WTC11 (cell line): ENCODE data around the gene INPP5K. TPM values are rescaled to one million over a fixed set of nuclear protein-coding genes. Genes with fewer than 3 reads are reported as not detected.

Experiments
- ATAC-seq: fragments of 200-7000 bp; cut with Tn5 transposase; 2 replicates; pipeline ENCODE4 v1.10.0; 2021; ENCODE audit warnings: mild to moderate bottlenecking, moderate library complexity
- CTCF ChIA-PET: fragments of 300-600 bp; sonication (Branson Sonifier 250); formaldehyde crosslinking; loops from one replicate; lab custom pipeline; 2021; ENCODE audit warnings: antibody characterized with exemption; lab: Charles Lee
- POLR2A ChIA-PET: fragments of 350-600 bp; sonication (Branson Sonifier 250); formaldehyde crosslinking; loops from one replicate; lab custom pipeline; 2021; ENCODE audit warnings: antibody characterized with exemption; lab: Charles Lee
- DNase-seq: peaks from one replicate; pipeline ENCODE4 v3.0.0; 2021; ENCODE audit warnings: low spot score
- H3K27ac Mint-ChIP-seq: 2 replicates; pipeline ENCODE4 v1.8.0; 2021; ENCODE audit warnings: mixed read lengths
- H3K27me3 Mint-ChIP-seq: 2 replicates; pipeline ENCODE4 v1.8.0; 2021; ENCODE audit warnings: low read depth, mild to moderate bottlenecking, moderate library complexity, mixed read lengths
- H3K36me3 Mint-ChIP-seq: 2 replicates; pipeline ENCODE4 v1.8.0; 2021; ENCODE audit warnings: mixed read lengths
- H3K4me1 Mint-ChIP-seq: 2 replicates; pipeline ENCODE4 v1.8.0; 2022; ENCODE audit warnings: mixed read lengths
- H3K4me3 Mint-ChIP-seq: 2 replicates; pipeline ENCODE4 v1.8.0; 2021; ENCODE audit warnings: mild to moderate bottlenecking, moderate library complexity, mixed read lengths
- H3K9me3 Mint-ChIP-seq: 2 replicates; pipeline ENCODE4 v1.8.0; 2021; ENCODE audit warnings: mixed read lengths
- ETV6 ChIP-seq: sonication (generic); formaldehyde crosslinking; IDR thresholded peaks from 2 replicates; pipeline ENCODE4 v1.8.1; 2022; ENCODE audit warnings: mild to moderate bottlenecking, missing genetic modification reagents
- GABPB1 ChIP-seq: sonication (generic); formaldehyde crosslinking; IDR thresholded peaks from 2 replicates; pipeline ENCODE4 v1.8.1; 2023; ENCODE audit warnings: mild to moderate bottlenecking, missing genetic modification reagents
- GRHL2 ChIP-seq: fragments of 250-450 bp; sonication (Bioruptor Pico); IDR thresholded peaks from 2 replicates; pipeline ENCODE4 v1.8.0; 2022; ENCODE audit warnings: mild to moderate bottlenecking, moderate library complexity; ENCODE audit not compliant: insufficient replicate concordance, severe bottlenecking
- JUN ChIP-seq: sonication (generic); formaldehyde crosslinking; IDR thresholded peaks from 2 replicates; pipeline ENCODE4 v1.8.0; 2023; ENCODE audit warnings: mild to moderate bottlenecking, missing genetic modification reagents
- KAT7 ChIP-seq: sonication (generic); formaldehyde crosslinking; IDR thresholded peaks from 2 replicates; pipeline ENCODE4 v1.8.1; 2023; ENCODE audit warnings: missing genetic modification reagents, mild to moderate bottlenecking, borderline replicate concordance
- NFYB ChIP-seq: sonication (generic); formaldehyde crosslinking; conservative IDR thresholded peaks from 2 replicates; pipeline ENCODE4 v1.8.0; 2022; ENCODE audit warnings: low read depth, missing genetic modification reagents
- PRRX2 ChIP-seq: fragments of 250-450 bp; sonication (Bioruptor Pico); IDR thresholded peaks from 2 replicates; pipeline ENCODE4 v1.8.0; 2021; ENCODE audit warnings: mild to moderate bottlenecking
- TEAD4 ChIP-seq: sonication (generic); formaldehyde crosslinking; IDR thresholded peaks from 2 replicates; pipeline ENCODE4 v1.8.0; 2022; ENCODE audit warnings: mild to moderate bottlenecking, missing genetic modification reagents
- ZBTB21 ChIP-seq: sonication (generic); formaldehyde crosslinking; IDR thresholded peaks from 2 replicates; pipeline ENCODE4 v1.8.1; 2023; ENCODE audit warnings: mild to moderate bottlenecking, missing genetic modification reagents, borderline replicate concordance
- ZNF121 ChIP-seq: sonication (generic); formaldehyde crosslinking; IDR thresholded peaks from 2 replicates; pipeline ENCODE4 v1.8.0; 2023; ENCODE audit warnings: missing genetic modification reagents
- ZNF317 ChIP-seq: sonication (generic); formaldehyde crosslinking; IDR thresholded peaks from 2 replicates; pipeline ENCODE4 v1.8.1; 2023; ENCODE audit warnings: low read depth, mild to moderate bottlenecking, moderate library complexity, missing genetic modification reagents, borderline replicate concordance
- total RNA-seq: library from RNA; stranded (reverse); gene quantifications from 3 replicates; pipeline ENCODE4 v1.2.3, GENCODE V29; 2021
- TF ChIP-seq, protein P1 (sequence below): sonication (generic); formaldehyde crosslinking; IDR thresholded peaks from 2 replicates; pipeline ENCODE4 v1.8.0; 2022; ENCODE audit warnings: missing genetic modification reagents
- TF ChIP-seq, protein P2 (sequence below): fragments of 250-450 bp; sonication (Bioruptor Pico); conservative IDR thresholded peaks from 2 replicates; pipeline ENCODE4 v1.9.0; 2021; ENCODE audit warnings: mild to moderate bottlenecking
- TF ChIP-seq, protein P3 (sequence below): sonication (generic); formaldehyde crosslinking; IDR thresholded peaks from 2 replicates; pipeline ENCODE4 v1.8.1; 2023; ENCODE audit warnings: mild to moderate bottlenecking, missing genetic modification reagents, moderate library complexity
- TF ChIP-seq, protein P4 (sequence below): sonication (generic); formaldehyde crosslinking; IDR thresholded peaks from 2 replicates; pipeline ENCODE4 v1.8.0; 2023; ENCODE audit warnings: mild to moderate bottlenecking, missing genetic modification reagents
- TF ChIP-seq, protein P5 (sequence below): sonication (generic); formaldehyde crosslinking; IDR thresholded peaks from 2 replicates; pipeline ENCODE4 v1.8.0; 2022; ENCODE audit warnings: mild to moderate bottlenecking, missing genetic modification reagents
- TF ChIP-seq, protein P6 (sequence below): sonication (generic); formaldehyde crosslinking; IDR thresholded peaks from 2 replicates; pipeline ENCODE4 v1.8.1; 2022; ENCODE audit warnings: low read depth, mild to moderate bottlenecking, moderate library complexity, missing genetic modification reagents, borderline replicate concordance
- TF ChIP-seq, protein P7 (sequence below): sonication (generic); formaldehyde crosslinking; IDR thresholded peaks from 2 replicates; pipeline ENCODE4 v1.8.1; 2023; ENCODE audit warnings: mild to moderate bottlenecking, missing genetic modification reagents, borderline replicate concordance

The INPP5K gene
- total RNA-seq, 1 experiment from 2014 or later, result 26.8 TPM

DNA sequence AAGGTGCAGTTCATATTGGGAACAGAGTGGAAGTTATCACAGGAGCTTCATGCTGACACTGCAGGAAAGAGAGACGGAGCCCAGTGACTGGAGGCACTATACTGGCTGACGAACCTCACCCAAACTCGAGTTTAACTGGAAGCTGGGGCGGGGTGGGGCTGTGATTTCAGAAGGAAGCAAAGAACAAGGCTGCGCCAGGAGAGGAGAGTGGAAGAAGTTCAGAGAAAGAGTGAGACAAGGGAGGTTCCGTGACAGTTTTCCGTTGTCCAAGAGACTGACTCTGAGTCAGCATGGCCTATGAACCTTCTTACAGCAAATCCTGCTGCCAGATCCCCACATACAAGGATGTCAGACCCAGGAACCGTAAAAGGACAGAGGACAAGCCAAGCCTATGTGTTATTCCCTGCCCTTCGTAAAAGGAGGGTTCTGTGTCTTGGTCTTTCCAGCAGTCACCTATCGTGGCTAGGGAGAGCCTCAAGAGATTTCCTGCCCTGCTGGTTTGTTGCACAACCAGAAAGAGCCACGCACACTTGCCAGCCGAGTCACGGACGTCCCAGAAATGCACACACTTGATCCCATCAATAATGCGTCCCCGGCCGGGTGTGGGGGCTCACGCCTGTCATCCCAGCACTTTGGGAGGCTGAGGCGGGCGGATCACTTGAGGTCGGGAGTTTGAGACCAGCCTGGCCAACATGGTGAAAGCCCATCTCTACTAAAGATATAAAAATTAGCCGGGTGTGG, 41.1 kb upstream of the INPP5K start (continued):
- TF ChIP-seq, protein P1, sequence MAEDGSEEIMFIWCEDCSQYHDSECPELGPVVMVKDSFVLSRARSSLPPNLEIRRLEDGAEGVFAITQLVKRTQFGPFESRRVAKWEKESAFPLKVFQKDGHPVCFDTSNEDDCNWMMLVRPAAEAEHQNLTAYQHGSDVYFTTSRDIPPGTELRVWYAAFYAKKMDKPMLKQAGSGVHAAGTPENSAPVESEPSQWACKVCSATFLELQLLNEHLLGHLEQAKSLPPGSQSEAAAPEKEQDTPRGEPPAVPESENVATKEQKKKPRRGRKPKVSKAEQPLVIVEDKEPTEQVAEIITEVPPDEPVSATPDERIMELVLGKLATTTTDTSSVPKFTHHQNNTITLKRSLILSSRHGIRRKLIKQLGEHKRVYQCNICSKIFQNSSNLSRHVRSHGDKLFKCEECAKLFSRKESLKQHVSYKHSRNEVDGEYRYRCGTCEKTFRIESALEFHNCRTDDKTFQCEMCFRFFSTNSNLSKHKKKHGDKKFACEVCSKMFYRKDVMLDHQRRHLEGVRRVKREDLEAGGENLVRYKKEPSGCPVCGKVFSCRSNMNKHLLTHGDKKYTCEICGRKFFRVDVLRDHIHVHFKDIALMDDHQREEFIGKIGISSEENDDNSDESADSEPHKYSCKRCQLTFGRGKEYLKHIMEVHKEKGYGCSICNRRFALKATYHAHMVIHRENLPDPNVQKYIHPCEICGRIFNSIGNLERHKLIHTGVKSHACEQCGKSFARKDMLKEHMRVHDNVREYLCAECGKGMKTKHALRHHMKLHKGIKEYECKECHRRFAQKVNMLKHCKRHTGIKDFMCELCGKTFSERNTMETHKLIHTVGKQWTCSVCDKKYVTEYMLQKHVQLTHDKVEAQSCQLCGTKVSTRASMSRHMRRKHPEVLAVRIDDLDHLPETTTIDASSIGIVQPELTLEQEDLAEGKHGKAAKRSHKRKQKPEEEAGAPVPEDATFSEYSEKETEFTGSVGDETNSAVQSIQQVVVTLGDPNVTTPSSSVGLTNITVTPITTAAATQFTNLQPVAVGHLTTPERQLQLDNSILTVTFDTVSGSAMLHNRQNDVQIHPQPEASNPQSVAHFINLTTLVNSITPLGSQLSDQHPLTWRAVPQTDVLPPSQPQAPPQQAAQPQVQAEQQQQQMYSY (CRISPR knock-in tag), result no peak
- TF ChIP-seq NFYB (CRISPR knock-in tag), result no peak
- no peak for TF ChIP-seq GRHL2 (CRISPR knock-in tag)
- TF ChIP-seq, protein P2, sequence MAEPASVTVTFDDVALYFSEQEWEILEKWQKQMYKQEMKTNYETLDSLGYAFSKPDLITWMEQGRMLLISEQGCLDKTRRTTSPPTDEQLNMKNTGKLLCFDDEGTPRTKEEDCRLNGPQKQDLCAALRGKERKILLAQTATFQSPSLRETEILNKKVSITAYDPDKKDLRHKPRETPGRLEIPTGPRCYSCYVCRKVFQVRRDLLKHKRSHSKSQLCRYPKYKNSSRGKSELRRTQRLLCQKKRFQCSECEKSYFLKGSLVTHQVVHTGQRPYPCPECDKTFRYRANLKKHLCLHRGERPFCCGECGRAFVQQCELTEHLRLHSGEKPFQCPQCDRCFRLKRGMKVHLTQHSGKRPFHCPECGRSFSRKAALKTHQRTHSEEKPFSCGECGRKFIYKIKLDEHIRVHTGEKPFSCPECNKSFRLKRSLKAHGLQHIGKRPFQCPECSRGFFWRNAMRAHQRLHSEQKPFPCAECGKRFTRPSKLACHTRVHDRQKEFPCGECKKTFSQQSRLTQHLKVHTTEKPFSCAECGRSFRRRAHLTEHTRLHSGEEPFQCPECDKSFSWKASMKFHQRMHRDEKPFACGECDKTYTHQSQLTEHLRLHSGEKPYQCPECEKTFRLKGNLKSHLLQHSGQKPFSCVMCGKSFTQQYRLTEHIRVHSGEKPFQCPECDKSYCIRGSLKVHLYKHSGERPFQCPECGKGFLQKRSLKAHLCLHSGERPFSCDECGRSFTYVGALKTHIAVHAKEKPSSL, result no peak
- no peak for TF ChIP-seq ZNF121 (CRISPR knock-in tag)
- no peak for TF ChIP-seq JUN
- no peak for TF ChIP-seq KAT7 (CRISPR knock-in tag)
- TF ChIP-seq, protein P3, sequence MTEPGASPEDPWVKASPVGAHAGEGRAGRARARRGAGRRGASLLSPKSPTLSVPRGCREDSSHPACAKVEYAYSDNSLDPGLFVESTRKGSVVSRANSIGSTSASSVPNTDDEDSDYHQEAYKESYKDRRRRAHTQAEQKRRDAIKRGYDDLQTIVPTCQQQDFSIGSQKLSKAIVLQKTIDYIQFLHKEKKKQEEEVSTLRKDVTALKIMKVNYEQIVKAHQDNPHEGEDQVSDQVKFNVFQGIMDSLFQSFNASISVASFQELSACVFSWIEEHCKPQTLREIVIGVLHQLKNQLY, result no peak
- TF ChIP-seq, protein P4, sequence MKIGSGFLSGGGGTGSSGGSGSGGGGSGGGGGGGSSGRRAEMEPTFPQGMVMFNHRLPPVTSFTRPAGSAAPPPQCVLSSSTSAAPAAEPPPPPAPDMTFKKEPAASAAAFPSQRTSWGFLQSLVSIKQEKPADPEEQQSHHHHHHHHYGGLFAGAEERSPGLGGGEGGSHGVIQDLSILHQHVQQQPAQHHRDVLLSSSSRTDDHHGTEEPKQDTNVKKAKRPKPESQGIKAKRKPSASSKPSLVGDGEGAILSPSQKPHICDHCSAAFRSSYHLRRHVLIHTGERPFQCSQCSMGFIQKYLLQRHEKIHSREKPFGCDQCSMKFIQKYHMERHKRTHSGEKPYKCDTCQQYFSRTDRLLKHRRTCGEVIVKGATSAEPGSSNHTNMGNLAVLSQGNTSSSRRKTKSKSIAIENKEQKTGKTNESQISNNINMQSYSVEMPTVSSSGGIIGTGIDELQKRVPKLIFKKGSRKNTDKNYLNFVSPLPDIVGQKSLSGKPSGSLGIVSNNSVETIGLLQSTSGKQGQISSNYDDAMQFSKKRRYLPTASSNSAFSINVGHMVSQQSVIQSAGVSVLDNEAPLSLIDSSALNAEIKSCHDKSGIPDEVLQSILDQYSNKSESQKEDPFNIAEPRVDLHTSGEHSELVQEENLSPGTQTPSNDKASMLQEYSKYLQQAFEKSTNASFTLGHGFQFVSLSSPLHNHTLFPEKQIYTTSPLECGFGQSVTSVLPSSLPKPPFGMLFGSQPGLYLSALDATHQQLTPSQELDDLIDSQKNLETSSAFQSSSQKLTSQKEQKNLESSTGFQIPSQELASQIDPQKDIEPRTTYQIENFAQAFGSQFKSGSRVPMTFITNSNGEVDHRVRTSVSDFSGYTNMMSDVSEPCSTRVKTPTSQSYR (CRISPR knock-in tag), result no peak
- TF ChIP-seq, protein P5, sequence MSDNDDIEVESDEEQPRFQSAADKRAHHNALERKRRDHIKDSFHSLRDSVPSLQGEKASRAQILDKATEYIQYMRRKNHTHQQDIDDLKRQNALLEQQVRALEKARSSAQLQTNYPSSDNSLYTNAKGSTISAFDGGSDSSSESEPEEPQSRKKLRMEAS (CRISPR knock-in tag), result no peak
- no peak for TF ChIP-seq PRRX2 (CRISPR knock-in tag)
- TF ChIP-seq GABPB1 (CRISPR knock-in tag), result no peak

DNA sequence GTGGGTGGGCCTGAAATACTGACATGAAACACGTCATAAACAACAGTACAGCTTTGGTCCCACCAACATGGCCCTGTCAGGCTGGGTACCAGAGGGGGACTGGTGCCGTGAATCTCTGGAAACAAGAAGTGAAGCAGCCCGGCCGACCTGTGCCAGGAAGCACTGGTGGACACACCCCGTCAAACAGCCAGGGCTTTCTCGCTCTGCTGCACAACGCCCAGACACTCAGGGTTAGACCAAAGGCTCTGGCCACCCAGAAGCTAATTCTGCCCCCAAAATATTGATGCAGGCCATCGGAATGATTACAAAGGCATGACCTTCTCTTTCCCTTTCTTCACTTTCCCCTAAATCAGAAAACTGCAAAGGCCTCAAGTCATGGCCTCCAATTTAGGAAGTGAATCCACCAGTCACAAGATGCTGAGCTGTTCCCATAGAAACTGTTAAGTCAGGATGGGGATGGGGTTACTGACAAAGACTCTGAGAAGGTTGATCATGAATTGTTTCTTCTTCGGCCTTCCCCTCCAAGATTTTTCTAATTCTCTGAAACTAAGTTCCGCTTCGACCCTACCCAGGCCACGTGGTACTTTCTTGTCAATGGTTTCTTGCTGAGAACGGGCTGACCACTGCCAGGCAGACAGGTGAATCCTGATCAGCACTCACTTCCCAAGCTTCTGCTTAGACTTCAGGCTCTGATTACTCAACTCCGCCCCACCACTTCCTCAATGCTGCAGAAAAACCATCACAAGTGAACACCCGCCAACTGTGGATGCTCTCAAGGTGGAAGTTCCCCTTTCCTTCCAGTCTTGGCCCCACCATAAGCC, 39.4 kb upstream of the INPP5K start:
- no peak for ATAC-seq
- Mint-ChIP-seq H3K36me3 (peaks cover 11% of the 10 kb centered on the region), H3K9me3 (no peaks in the 10 kb centered on the region), H3K4me1 (peaks cover 18% of the 10 kb centered on the region), H3K4me3 (no peak overlapping the region), H3K27ac (peak overlapping the region; percentile 74; the same call in 1 of the 2 replicates), H3K27me3 (no peaks in the 10 kb centered on the region; the same call in 1 of the 2 replicates)
- CTCF ChIA-PET, result interaction anchor here (1.6 kb wide), 1 partner anchor 74 kb away, joined by 4 read pairs; no protein-coding TSS in a partner anchor
- no peak for DNase-seq
- POLR2A ChIA-PET, result no interaction called here
- TF ChIP-seq ZNF317 (CRISPR knock-in tag), result no peak
- TF ChIP-seq ZBTB21 (CRISPR knock-in tag), result no peak
- TF ChIP-seq, protein P6, sequence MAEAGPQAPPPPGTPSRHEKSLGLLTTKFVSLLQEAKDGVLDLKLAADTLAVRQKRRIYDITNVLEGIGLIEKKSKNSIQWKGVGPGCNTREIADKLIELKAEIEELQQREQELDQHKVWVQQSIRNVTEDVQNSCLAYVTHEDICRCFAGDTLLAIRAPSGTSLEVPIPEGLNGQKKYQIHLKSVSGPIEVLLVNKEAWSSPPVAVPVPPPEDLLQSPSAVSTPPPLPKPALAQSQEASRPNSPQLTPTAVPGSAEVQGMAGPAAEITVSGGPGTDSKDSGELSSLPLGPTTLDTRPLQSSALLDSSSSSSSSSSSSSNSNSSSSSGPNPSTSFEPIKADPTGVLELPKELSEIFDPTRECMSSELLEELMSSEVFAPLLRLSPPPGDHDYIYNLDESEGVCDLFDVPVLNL (CRISPR knock-in tag), result no peak
- no peak for TF ChIP-seq ETV6 (CRISPR knock-in tag)
- no peak for TF ChIP-seq TEAD4
- TF ChIP-seq, protein P7, sequence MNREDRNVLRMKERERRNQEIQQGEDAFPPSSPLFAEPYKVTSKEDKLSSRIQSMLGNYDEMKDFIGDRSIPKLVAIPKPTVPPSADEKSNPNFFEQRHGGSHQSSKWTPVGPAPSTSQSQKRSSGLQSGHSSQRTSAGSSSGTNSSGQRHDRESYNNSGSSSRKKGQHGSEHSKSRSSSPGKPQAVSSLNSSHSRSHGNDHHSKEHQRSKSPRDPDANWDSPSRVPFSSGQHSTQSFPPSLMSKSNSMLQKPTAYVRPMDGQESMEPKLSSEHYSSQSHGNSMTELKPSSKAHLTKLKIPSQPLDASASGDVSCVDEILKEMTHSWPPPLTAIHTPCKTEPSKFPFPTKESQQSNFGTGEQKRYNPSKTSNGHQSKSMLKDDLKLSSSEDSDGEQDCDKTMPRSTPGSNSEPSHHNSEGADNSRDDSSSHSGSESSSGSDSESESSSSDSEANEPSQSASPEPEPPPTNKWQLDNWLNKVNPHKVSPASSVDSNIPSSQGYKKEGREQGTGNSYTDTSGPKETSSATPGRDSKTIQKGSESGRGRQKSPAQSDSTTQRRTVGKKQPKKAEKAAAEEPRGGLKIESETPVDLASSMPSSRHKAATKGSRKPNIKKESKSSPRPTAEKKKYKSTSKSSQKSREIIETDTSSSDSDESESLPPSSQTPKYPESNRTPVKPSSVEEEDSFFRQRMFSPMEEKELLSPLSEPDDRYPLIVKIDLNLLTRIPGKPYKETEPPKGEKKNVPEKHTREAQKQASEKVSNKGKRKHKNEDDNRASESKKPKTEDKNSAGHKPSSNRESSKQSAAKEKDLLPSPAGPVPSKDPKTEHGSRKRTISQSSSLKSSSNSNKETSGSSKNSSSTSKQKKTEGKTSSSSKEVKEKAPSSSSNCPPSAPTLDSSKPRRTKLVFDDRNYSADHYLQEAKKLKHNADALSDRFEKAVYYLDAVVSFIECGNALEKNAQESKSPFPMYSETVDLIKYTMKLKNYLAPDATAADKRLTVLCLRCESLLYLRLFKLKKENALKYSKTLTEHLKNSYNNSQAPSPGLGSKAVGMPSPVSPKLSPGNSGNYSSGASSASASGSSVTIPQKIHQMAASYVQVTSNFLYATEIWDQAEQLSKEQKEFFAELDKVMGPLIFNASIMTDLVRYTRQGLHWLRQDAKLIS (CRISPR knock-in tag), result no peak
